ENCODE results near the gene ART4.
A peak's percentile ranks its signal among the peaks of the same experiment; 100 is the strongest.

Gene ART4

DNA sequence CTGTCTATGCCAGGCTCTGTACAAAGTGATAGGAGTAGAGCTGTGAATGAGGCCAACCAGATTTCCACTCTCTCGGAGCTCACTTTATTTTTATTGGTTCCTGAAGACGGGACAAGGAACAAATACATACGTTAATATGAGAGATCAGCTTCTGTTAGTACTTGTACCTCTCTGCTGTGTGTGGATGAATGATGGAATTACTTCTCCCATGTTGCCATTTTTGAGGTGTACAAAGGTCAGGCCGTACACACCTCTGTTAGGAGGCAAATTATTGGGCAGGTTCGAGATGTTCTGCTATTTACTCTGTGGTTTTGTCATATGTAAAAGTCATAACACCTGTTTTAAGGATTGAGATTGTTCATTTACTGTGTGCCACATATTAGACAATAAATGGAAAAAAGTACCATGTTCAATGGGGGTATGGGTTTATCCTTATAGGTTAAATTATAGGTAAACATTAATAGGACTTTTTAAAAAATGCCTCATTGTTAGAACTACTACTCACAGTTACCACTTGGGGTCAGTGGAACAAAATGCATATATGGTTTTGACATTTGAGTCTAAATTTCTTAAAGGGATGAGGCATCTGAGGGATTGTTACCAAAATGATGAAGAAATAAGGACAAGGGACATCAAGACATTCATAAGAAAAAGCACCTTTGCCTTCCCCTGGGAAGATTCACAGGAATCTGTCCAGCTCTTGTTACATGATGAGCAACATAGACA lies 66.9 kb downstream of the ART4 start:
- DNase-seq (ENCODE audit: low read depth, low spot score) = no peak
- TF ChIP-seq, protein P1, sequence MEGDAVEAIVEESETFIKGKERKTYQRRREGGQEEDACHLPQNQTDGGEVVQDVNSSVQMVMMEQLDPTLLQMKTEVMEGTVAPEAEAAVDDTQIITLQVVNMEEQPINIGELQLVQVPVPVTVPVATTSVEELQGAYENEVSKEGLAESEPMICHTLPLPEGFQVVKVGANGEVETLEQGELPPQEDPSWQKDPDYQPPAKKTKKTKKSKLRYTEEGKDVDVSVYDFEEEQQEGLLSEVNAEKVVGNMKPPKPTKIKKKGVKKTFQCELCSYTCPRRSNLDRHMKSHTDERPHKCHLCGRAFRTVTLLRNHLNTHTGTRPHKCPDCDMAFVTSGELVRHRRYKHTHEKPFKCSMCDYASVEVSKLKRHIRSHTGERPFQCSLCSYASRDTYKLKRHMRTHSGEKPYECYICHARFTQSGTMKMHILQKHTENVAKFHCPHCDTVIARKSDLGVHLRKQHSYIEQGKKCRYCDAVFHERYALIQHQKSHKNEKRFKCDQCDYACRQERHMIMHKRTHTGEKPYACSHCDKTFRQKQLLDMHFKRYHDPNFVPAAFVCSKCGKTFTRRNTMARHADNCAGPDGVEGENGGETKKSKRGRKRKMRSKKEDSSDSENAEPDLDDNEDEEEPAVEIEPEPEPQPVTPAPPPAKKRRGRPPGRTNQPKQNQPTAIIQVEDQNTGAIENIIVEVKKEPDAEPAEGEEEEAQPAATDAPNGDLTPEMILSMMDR (IDR thresholded peaks at IDR 0.05; ENCODE audit: low read depth, low read length) = peak; percentile 18
- no peak overlapping the region for H3K4me3 ChIP-seq (ENCODE audit: low read depth, low read length)
- in situ Hi-C loops (cut with HindIII; ENCODE audit: low sequenced_read_pairs) = no loop called here

GRCh38 chr12:14775636-14775980 lies 67.7 kb downstream of the ART4 start:
- in situ Hi-C loops (cut with HindIII; ENCODE audit: low sequenced_read_pairs) = no loop called here
- no peak for DNase-seq (ENCODE audit: low read depth, low spot score)
- peak overlapping the region; percentile 86 for H3K4me3 ChIP-seq (ENCODE audit: low read depth, low read length)
- TF ChIP-seq, protein P1 (IDR thresholded peaks at IDR 0.05; ENCODE audit: low read depth, low read length) = no peak

Data from astrocyte of the spinal cord (primary cell).